GM19397 (cell line): Measurements from ENCODE around the gene ATP6V1C2.
"Not testable (repeated sequence)": the region's sequence is repeated elsewhere in the genome, so short reads cannot be mapped to it uniquely, and the experiment has no call there.

Source experiments
- ATAC-seq: cut with Tn5 transposase; IDR thresholded peaks from one replicate; pipeline ENCODE4 v1.9.1; 2021; ENCODE audit warnings: mild to moderate bottlenecking, moderate library complexity; ENCODE audit not compliant: unreplicated experiment

The ATP6V1C2 gene

DNA sequence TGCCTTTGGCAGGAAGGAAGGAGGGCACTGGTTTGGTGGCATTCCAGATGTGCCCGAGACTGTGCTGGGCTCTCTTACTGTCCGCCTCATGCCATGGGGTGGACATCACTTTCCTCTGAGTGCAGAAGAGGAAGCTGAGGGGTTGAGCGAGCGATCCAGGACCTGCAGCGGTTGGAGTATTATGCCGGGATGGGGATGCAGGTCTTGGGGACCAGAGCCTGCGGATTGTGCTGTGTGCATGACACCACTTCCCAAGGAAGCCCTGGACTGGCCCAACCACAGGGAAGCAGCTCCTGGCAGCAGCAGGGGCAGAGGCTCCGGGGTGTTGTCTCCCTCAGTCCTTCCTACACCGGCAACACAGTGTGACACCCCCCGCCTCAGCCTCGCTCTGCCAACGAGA, 44.5 kb downstream of the ATP6V1C2 start:
- ATAC-seq = no peak

DNA sequence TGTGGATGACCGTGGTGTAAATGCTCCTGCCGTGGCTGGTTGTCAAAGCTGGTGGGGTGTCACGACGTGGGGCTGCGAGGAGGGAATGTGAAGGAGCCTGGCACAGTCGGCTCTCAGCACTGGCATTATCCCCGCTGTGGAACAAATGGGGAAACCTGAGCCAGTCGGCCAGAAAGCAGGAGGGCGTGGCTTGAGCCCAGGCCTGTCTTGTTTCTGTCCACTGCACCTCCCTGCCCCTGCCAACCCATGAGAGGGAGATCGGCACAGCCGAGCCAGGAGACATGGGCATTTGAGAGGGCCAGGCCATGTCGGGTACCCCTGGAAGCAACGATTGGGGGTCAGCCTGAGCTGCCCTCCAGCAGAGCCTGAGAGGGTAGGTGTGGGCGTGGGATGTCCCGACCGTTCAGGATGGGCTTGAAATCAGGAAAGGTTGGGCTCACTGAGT, 46.7 kb downstream of the ATP6V1C2 start:
- ATAC-seq = no peak

DNA sequence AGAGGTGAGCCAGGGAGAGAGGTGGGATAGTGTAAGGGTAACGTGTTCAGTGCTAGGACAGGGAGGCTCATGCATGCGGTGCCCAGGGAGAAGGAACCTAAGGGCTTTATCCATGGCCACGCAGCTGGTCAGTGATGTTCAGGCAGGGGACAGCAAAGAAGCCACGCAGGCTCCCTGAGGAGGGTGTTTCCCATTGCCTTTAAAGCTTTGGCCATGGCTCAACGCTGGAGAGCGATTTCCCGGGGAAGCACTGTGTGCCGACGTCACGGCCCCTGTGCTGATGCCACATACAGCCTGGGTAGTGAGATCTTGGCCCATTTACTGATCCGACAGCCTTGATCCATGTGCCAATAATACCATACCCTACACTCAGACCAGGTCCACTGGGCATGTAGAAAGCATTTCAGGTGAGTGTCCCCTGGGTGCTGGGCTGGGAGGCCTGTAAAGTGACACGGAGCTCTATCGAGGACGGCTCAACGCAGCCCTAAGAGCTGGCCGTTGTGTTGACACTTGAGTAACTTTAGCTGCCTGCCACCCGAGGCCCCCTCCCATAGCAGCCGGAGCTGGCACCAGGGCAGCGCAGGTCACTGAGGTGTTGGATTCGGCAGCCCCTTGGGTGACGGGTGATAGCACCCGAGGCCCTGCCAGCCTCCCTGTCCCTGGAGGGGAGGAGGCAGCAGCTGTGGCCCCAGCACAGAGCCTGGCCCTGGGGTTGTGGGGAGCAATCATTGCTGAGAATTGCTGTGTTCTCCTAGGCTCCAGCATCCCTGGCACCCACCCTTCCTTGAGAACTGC, 49.7 kb downstream of the ATP6V1C2 start:
- ATAC-seq = no peak

DNA sequence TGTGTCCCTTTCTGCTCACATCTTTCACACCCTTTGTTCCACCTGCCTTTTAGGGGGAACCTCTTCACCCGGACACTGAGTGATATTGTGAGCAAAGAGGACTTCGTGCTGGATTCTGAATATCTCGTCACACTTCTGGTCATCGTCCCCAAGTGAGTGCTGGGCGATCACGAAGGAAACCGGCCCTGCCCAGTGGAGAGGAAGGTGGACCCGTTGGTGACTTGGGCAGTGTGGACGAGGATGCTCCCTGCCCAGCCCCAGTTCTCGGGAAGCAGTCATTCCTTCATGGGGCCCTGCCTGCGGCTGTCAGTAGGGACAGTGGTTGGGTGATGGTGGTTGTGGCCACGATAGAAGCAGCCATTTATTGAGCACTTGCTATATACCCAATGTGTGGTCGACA, 50.4 kb downstream of the ATP6V1C2 start:
- ATAC-seq = no peak

DNA sequence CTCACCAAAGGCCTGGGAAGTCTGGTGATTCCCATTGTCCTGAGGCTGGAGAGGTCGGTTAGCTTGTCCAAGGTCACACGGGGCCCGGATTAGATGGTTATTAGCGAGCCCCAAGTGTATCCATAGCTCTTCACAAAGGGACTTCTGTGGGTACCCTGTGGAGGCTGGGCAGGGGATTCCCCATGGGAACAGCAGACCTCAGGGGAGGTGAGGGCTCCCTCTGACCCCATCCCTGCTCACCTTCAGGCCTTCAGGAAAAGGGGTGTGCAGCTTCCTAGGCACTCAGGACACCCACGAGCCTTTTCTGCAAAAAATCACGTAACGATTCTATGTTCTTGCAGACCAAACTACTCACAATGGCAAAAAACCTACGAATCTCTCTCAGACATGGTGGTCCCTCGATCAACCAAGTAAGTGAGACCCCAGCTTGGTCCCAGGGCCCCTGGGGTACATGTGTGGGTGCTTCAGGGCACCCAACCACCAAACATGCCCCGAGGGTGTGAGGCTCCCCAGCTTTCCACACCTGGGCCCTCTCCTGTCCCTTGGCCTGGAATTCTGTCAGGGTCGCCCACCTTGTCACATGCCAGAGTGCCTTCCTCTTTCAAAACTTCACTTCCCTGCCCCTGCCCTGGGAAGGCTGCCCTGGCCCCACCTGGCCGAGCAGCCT, 50.9 kb downstream of the ATP6V1C2 start:
- ATAC-seq = no peak

DNA sequence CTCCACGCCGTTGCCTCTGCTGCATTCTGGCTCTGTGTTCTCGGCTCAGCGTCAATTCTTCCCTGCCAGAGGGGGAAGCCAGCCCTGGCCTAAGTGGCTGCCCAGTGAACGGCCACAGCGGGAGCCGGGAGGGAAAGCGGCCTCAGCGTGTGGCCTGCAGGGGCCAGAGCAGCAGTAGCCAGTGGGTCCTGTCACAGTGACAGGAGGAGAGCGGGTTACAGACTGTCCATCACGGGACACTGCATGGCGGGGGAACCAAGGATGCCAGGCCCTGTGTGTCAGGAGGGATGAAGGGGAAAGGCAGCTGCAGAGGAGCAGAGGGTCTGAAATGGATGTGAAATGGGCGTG, 51.4 kb downstream of the ATP6V1C2 start:
- no peak for ATAC-seq

DNA sequence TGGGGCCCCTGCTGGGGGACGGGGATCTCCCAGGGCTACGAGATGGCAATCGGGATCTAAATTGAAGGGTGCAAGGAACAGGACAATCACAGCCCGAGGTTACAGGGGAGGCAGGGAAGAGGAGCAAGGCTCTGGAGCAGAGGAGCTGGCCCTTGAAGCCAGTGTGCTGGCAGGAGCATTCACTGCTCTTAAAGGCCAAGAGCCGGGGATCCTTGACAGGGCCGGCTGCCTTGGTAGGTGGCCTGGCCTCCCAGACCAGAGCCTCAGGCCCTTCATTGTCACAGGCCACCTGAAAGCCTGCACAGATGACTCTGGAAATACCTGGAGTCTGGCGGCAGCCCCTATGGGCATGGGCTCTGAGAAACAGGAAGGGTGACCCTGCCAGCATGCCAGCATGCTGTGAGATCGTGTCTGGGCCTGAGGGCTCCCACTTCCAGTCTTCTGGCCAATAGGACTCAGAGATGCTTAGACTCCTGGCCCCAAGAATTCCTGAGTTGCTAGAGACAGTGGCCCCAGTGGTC, 52.5 kb downstream of the ATP6V1C2 start:
- no peak for ATAC-seq

DNA sequence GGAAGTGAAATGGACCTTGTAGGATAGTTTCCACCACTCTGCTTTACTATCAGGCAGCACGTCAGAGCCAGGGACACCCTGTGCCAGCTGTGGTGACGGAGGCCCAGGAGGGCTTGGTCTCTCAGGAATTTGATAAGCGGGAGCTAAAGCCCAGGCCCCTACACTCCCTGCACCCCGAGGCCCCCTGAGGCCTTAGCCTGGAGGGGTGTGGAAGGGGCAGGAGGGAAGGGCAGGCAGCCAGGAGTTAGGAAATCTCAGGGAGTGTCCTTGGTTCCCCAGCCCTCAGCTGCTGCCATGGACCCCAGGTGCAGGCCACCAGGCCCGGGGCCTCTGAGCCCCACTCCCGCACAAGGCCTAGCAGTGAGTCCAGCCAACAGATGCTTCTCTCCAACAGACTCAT, 53.0 kb downstream of the ATP6V1C2 start:
- ATAC-seq = no peak

DNA sequence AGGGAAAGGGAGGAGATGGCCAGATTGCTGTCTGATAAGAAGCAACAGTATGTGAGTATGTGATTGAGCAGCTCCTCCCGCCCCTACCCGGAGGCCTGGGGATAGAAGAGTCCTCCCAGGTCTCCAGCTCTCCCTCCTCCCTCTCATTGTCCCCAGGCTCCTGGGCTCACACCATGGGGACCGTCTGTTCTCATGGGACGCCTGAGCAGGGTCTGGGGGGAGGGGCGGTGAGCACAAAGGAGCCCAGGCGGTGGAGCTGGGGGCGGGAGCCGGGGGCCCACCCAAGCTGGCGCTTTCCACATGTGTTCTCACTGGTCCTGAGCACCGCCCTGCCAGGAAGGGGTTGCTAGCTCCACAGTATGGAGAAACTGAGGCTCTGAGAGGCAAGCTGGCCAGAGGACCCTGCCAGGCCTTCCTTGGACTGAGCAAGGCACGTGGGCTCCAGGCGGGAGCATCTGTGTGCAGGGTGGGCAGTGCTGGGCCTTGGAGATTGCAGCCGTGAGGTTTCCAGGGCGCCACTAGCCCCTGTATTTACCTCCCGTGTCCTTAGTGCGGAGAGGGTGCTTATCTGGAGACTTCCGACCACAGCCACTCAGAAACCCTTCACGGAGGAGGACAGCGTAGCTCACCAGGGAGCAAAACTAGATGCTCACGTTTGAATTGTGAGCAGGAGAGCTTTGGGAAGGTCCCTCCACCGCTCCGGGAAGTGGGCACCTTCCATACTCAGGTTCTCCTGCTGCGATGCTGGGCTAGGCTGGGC, 53.8 kb downstream of the ATP6V1C2 start:
- no peak for ATAC-seq

DNA sequence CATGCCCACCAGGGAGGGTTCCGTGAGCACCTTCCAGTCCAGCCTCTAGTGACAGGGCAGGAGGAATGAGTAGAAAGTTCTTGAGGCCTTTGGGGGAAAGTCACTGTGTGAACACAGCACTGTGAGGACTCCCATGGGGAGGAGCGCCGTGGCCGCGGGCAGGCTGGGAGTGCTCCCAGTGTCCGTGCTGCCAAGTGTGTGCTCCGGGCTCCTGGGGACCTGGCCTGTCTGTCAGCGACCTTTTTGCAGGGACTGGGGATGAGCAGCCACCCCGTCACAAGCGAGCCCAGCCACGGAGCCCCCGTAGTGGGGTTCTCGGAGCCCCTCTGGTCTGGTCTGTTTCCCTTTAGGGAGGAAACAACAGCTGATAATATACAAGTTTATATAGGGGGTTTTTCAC, 54.4 kb downstream of the ATP6V1C2 start:
- ATAC-seq = no peak

DNA sequence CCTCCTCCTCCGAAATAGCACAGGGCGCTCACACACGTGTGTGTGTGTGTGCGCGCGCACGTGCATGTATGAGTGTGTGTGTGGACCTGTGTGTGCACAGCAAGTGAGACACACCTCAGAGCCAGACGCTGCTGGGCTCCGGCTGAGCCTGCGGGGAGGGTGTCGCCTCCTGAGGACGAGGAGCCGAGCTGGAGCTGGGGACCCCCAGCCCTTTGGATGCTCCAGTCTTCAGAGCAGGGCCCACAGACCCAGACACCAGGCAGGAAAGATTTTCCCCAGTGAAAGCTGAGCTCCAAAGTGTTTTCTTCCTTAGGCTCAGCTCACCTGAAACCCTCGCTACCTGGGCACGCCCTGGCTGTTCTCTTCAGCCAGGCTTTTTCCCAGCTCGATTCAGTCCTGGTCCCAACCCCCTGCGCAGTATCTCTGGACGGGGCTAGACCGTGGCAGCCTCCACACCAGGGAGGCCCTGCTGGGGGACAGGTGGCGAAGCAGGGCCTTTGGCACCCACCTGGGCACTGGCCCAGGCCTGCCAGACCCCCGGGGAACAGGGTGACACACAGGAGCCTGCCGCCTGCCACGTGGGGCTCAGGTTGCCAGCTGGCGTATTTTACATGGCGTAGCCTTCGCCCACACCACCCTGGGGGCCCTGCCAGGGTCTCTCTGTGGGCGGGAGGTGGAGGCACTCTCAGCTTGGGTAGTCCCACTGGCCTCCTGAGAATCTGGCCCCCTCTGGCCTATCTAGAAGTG, 55.0 kb downstream of the ATP6V1C2 start:
- no peak for ATAC-seq

DNA sequence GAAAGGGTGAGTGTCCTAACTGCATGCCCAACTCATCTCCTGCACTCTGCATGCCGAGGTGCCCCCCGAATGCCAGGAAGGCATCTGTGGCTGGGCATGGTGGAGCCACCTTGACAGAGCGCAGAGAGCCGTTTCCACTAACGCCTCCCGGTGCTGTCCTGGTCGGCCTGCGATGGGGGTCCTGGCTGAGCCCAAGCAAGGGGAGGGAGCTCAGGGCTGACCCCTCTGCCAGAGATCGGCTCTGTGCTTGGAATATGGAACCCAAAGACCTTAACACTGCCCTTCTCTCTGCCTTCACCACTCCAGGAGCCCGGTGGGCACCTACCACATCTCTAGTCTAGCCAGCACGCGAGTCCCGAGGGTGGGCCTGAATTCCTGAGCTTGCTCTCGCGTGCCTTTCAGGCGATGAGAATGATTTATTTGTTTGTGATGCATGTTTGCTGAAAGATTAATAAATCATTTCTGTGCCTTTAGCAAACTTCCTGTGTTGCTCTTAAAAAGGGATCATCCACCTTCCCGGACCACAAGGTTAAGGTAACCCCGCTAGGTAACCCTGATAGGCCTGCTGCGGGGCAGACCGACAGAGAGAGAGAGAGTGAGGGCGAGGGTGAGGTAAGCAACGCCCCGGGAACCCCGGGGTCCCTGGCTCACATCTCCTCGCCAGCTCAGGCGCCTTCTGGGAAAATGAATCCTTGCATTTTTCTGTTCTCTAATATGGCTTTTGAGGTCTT, 55.8 kb downstream of the ATP6V1C2 start:
- no peak for ATAC-seq

DNA sequence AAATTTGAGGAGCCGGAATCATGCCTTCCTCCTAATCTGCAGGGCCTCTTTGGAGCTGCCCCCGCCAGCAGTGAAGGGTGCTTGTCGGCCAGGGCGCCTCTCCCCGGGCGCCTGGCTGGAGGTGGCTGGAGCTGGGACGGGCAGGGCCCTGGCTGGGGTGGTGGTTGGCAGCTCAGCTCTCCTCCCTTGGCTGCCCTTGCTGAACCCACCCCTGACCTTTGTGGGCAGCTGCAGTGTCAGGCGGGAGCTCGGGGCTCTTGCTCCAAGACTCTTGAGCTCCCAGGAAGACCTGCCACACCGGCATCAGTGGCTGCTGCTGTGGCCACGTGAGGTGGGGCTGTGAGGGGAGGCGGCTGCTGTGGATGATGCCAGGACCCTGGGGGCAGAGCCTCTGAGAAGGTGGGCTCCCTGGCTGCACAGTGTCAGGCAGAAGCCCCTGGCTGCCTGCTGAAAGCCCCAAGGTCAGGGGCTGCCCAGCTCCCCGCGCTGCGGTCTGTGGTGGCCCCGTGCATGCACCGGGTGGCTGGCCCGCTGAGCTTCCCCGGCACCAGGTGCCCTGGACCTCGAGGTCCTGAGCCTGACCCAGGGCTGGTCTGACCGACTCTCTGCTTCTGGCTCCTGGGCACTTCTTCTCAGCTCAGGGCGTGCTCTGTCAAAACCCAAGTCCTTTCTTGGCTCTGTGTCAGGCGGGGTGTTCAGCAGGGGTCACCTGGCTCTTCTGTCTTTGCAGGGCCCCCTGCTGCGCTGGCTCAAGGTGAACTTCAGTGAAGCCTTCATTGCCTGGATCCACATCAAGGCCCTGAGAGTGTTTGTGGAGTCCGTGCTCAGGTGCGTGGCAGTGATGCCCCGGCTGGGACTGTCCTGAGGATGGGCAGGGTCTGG, 56.7 kb downstream of the ATP6V1C2 start:
- ATAC-seq = no peak

DNA sequence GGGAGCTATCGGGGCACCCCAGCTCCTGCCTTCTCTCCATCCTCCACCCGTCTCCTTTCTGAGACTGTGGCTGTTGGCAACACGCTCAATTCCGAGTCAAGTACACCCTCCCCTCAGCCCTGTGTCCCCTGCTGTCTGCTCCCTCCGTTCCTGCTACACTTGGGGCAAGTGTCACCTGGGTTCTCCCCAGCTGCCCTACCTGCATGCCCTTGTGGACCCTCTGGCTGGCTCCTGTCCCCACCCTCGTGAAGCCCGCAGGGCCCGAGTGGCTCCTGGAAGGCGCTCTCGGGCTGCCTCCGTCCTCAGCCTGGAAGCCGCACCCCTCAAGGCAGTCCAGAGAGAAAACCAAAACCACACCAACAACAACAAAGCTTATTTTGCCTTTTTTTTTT, 57.3 kb downstream of the ATP6V1C2 start:
- ATAC-seq = no peak

DNA sequence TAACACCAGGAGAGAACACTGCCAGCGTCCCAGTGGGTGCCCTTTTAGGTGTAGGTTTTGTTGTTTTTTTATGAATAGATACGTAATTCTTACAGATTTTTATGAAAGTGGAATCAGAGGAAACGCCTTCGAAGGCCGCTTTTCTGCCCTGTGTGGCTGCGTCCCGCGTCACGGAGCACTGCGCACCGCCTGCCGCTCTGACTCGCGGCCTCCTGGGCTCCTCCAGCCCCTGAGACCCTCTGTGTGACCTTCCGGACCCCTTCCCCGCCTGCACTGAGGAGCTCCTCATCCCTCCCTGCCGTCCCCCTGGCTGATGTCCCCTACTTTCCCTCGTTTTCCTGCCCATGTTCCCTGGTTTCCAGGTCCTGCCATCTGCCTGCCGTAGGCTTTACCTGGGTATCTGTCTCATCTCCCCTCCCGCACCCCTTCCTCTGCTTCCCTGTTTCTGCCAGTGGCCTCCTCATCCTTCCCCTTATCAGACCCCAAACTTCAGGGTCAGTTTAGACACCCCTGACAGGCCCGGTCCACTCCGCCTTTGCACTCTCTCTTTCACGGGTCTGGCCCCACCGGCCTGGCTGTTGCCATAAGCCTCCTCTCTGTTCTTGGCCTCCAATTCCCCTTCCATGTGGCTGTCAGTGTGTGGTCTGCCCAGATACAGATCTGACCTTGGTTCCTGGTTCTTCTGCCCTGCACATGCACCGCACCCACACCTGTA, 58.5 kb downstream of the ATP6V1C2 start:
- ATAC-seq = no peak

DNA sequence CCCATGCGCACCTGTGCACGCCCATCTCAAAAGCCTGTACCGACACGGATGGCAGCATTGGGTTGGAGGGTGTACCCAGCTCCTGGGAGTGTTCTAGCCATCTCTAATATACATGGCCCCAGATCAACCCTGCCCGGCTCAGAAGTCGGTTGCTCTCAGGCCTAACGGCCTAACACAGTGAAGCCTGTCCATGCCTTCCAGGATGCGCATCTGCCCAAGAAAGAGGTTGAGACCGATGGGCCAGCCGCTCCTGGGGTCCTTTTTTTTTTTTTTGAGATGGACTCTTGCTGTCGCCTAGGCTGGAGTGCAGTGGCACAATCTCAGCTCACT, 59.0 kb downstream of the ATP6V1C2 start:
- no peak for ATAC-seq

DNA sequence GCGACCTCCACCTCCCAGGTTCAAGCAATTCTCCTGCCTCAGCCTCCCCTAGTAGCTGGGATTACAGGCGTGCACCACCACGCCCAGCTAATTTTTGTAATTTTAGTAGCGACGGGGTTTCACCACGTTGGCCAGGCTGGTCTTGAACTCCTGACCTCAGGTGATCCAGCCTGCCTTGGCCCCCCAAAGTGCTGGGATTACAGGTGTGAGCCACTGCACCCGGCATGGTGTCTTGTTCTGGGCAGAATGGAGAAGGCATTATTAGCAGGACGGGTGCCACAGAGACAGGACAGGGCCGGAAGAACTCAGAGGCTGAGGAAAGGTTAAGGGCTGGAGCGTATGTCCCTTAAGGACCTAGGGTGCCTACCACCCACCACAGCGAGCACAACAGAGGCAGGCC, 59.4 kb downstream of the ATP6V1C2 start:
- not testable (repeated sequence) for ATAC-seq

DNA sequence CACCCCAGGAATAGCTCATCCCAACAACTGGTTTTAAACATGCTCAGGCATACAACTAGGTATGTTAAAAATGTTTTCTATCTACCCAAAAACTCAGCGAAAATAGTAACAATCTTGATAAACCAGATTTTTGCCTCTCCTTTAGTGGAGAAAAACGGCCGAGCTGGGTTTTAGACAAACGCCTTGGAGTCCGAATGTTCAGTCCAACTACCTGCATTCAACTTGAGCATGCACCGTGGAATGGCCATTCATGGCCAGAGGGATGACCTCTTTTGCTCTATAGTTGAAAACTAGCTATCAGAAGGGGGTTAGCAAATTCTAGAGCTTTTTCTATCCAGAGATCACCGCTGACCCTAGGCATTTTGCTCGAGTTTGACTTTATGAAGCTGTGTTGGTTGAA, 60.3 kb downstream of the ATP6V1C2 start:
- no peak for ATAC-seq

DNA sequence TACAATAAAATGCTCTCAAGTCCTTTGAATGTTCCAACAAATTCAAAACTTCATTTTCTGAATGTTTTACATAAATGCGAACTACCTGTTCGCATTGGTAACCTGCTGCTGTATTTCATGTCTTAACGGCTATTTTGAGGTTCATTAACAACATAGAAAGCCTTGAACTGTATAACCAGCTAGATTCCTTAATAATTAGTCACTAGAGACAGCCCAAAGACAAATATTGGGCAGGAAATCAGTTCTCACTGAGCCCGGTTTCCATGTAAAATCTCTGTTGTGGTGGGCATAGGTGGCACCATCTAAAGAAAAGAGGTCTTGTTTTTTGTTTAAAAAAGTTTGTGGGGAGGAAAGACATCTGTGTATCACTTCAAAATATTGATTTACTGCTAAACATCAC, 62.0 kb downstream of the ATP6V1C2 start:
- ATAC-seq = no peak
